GM12891 (cell line): Measurements from ENCODE around the gene TMEM114. TPM values are rescaled to one million over a fixed set of nuclear protein-coding genes. Genes with fewer than 3 reads are reported as not detected.

Experiments used
- DNase-seq: peaks from one replicate; pipeline ENCODE4 v3.0.0; 2011; ENCODE audit warnings: low spot score; ENCODE audit not compliant: insufficient read length
- FAIRE-seq: peaks from 2 replicates; lab custom pipeline; 2011; peaks lifted over from hg19 to GRCh38; lab: Jason Lieb, UNC
- PAX5 ChIP-seq: IDR thresholded peaks from 2 replicates; pipeline ENCODE4 v1.6.1; 2011; ENCODE audit warnings: low read length, moderate library complexity, mild to moderate bottlenecking; ENCODE audit not compliant: insufficient read depth, severe bottlenecking
- POLR2A ChIP-seq: IDR thresholded peaks from 2 replicates; pipeline ENCODE4 v1.6.1; 2011; ENCODE audit warnings: low read depth, low read length, control low read depth
- POLR2AphosphoS5 ChIP-seq: IDR thresholded peaks from 2 replicates; pipeline ENCODE4 v1.6.1; 2011; ENCODE audit warnings: low read depth, low read length, control low read depth
- POU2F2 ChIP-seq: IDR thresholded peaks from 2 replicates; pipeline ENCODE4 v1.6.1; 2011; ENCODE audit warnings: low read depth, mild to moderate bottlenecking, control low read depth, low read length, moderate library complexity
- SPI1 ChIP-seq: IDR thresholded peaks from 2 replicates; pipeline ENCODE4 v1.6.1; 2011; ENCODE audit warnings: low read depth, low read length, control low read depth
- TAF1 ChIP-seq: IDR thresholded peaks from 2 replicates; pipeline ENCODE4 v1.6.1; 2011; ENCODE audit warnings: low read depth, low read length, control low read depth
- polyA plus RNA-seq: library from polyadenylated mRNA; unstranded; fragments of >200 nt; gene quantifications from one replicate; pipeline ENCODE4 v1.2.1, GENCODE V29; 2012; ENCODE audit warnings: low read depth, missing spikeins, inconsistent platforms; ENCODE audit not compliant: missing spikeins

Gene TMEM114
- polyA plus RNA-seq: 0.14 TPM

GRCh38 chr16:8589900-8590688 is at the start of gene TMEM114:
TMEM114 (minus strand) TSS chr16:8590511; CDS start chr16:8589838, 673 bp downstream.
- DNase-seq (no peak), FAIRE-seq (no peak)
- TF ChIP-seq SPI1 (no peak), TAF1 (no peak), POU2F2 (no peak), POLR2A (no peak), POLR2AphosphoS5 (no peak), PAX5 (no peak)

GRCh38 chr16:8639694-8640093 is 49.4 kb upstream of the TMEM114 start:
- FAIRE-seq (no peak), DNase-seq (no peak)
- TF ChIP-seq SPI1 (no peak), POU2F2 (no peak), PAX5 (no peak), POLR2AphosphoS5 (no peak), POLR2A (no peak), TAF1 (no peak)

- TF ChIP-seq PAX5 (no peak), POLR2AphosphoS5 (no peak), TAF1 (no peak), POLR2A (no peak), POU2F2 (no peak), SPI1 (no peak)
- FAIRE-seq (no peak), DNase-seq (no peak)
Measured at GRCh38 chr16:8634991-8635736, 44.9 kb upstream of the TMEM114 start.

GRCh38 chr16:8632675-8633182 is 42.4 kb upstream of the TMEM114 start:
- no peak for FAIRE-seq
- no peak for DNase-seq
- TF ChIP-seq SPI1 (no peak), TAF1 (no peak), POU2F2 (no peak), POLR2A (no peak), PAX5 (no peak), POLR2AphosphoS5 (no peak)

- TF ChIP-seq TAF1: no peak
- no peak for TF ChIP-seq POLR2AphosphoS5
- TF ChIP-seq PAX5: no peak
- TF ChIP-seq POU2F2: no peak
- no peak for TF ChIP-seq POLR2A
- TF ChIP-seq SPI1: no peak
- DNase-seq (no peak), FAIRE-seq (no peak)
Measured at GRCh38 chr16:8631818-8632465, 41.6 kb upstream of the TMEM114 start.

- TF ChIP-seq PAX5: no peak
- no peak for TF ChIP-seq POLR2AphosphoS5
- TF ChIP-seq POLR2A: no peak
- no peak for TF ChIP-seq POU2F2
- no peak for TF ChIP-seq TAF1
- TF ChIP-seq SPI1: no peak
- DNase-seq (no peak), FAIRE-seq (no peak)
Measured at GRCh38 chr16:8631373-8631772, 41.1 kb upstream of the TMEM114 start.

GRCh38 chr16:8630255-8630953 is 40.1 kb upstream of the TMEM114 start:
- TF ChIP-seq POLR2A (no peak), PAX5 (no peak), POU2F2 (no peak), TAF1 (no peak), SPI1 (no peak)
- no peak for DNase-seq

GRCh38 chr16:8628981-8629725 is 38.8 kb upstream of the TMEM114 start:
- TF ChIP-seq SPI1: no peak
- no peak for TF ChIP-seq POLR2AphosphoS5
- no peak for TF ChIP-seq PAX5
- no peak for TF ChIP-seq POU2F2
- TF ChIP-seq POLR2A: no peak
- no peak for TF ChIP-seq TAF1
- no peak for DNase-seq
- no peak for FAIRE-seq

More at GRCh38 chr16:8630255-8630953, 40.1 kb upstream of the TMEM114 start:
- no peak for FAIRE-seq
